SK-N-SH (cell line): Measurements from ENCODE around the gene INSYN2B.

Experiments
- EP300 ChIP-seq, 2 experiments: IDR thresholded peaks; 2 replicates each; pipeline versions ENCODE4 v1.4.0 to v1.6.1; 2012; ENCODE audit warnings: borderline replicate concordance in 1 of 2, low read depth in 1 of 2, low read length in 1 of 2
- FOXM1 ChIP-seq: IDR thresholded peaks from 2 replicates; pipeline ENCODE4 v1.4.0; 2012; ENCODE audit warnings: low read depth, mild to moderate bottlenecking
- JUND ChIP-seq: IDR thresholded peaks from 2 replicates; pipeline ENCODE4 v1.4.0; 2012
- RCOR1 ChIP-seq: fragments of 150-350 bp; IDR thresholded peaks from 2 replicates; pipeline ENCODE4 v1.6.1; 2017; ENCODE audit warnings: antibody characterized with exemption, low read length
- TAF1 ChIP-seq: IDR thresholded peaks from 2 replicates; pipeline ENCODE4 v1.6.1; 2012; ENCODE audit warnings: low read depth, mild to moderate bottlenecking, low read length, moderate library complexity, borderline replicate concordance
- TF ChIP-seq, protein P1 (sequence below): fragments of 150-350 bp; IDR thresholded peaks from 2 replicates; pipeline ENCODE4 v1.6.1; 2017; ENCODE audit warnings: antibody characterized with exemption, low read length, low read depth, borderline replicate concordance
- TF ChIP-seq, protein P2 (sequence below): fragments of 200-600 bp; sonication (generic); IDR thresholded peaks from 2 replicates; pipeline ENCODE4 v1.6.1; 2017; ENCODE audit warnings: antibody characterized with exemption, mild to moderate bottlenecking, moderate library complexity
- TF ChIP-seq, protein P3 (sequence below): IDR thresholded peaks from 2 replicates; pipeline ENCODE4 v1.4.0; 2012; ENCODE audit warnings: low read depth, borderline replicate concordance

DNA sequence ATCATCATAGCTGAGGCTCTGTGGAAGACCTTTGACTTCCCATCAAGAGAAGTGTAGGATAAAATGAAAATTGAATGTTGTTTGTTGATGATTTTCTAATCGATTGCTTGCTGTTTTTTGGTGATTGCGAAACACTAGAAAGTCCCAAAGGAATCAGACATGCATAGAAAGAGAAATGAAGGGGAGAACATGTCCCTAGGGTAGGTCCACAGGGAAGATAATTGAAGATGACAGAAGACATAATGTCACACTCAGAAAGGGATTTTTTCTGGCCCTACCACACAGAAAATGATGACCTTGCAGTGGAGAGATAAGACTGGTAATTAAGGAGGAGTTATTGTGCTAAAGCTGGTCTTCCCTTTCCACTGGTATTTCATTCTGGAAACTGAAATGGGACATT, 62.8 kb downstream of the INSYN2B start:
- TF ChIP-seq JUND, result no peak
- TF ChIP-seq, protein P1, sequence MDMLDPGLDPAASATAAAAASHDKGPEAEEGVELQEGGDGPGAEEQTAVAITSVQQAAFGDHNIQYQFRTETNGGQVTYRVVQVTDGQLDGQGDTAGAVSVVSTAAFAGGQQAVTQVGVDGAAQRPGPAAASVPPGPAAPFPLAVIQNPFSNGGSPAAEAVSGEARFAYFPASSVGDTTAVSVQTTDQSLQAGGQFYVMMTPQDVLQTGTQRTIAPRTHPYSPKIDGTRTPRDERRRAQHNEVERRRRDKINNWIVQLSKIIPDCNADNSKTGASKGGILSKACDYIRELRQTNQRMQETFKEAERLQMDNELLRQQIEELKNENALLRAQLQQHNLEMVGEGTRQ, result no peak
- TF ChIP-seq TAF1, result no peak
- TF ChIP-seq, protein P2, sequence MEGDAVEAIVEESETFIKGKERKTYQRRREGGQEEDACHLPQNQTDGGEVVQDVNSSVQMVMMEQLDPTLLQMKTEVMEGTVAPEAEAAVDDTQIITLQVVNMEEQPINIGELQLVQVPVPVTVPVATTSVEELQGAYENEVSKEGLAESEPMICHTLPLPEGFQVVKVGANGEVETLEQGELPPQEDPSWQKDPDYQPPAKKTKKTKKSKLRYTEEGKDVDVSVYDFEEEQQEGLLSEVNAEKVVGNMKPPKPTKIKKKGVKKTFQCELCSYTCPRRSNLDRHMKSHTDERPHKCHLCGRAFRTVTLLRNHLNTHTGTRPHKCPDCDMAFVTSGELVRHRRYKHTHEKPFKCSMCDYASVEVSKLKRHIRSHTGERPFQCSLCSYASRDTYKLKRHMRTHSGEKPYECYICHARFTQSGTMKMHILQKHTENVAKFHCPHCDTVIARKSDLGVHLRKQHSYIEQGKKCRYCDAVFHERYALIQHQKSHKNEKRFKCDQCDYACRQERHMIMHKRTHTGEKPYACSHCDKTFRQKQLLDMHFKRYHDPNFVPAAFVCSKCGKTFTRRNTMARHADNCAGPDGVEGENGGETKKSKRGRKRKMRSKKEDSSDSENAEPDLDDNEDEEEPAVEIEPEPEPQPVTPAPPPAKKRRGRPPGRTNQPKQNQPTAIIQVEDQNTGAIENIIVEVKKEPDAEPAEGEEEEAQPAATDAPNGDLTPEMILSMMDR, result no peak
- TF ChIP-seq, protein P3, sequence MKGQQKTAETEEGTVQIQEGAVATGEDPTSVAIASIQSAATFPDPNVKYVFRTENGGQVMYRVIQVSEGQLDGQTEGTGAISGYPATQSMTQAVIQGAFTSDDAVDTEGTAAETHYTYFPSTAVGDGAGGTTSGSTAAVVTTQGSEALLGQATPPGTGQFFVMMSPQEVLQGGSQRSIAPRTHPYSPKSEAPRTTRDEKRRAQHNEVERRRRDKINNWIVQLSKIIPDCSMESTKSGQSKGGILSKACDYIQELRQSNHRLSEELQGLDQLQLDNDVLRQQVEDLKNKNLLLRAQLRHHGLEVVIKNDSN, result no peak
- no peak for TF ChIP-seq EP300 (IDR thresholded peaks at IDR 0.05; ENCODE audit: borderline replicate concordance in 1 of 2, low read depth in 1 of 2, low read length in 1 of 2)
- no peak for TF ChIP-seq RCOR1
- no peak for TF ChIP-seq FOXM1
